PC-9 (cell line): Measurements from ENCODE around the gene PBX2.
"Not testable (repeated sequence)": the region's sequence is repeated elsewhere in the genome, so short reads cannot be mapped to it uniquely, and the experiment has no call there.

Source experiments
- CTCF ChIP-seq: fragments of 200-600 bp; sonication (generic); conservative IDR thresholded peaks from 2 replicates; pipeline ENCODE4 v1.6.1; 2017; ENCODE audit warnings: mixed run types, antibody characterized with exemption, mild to moderate bottlenecking, moderate library complexity
- EZH2 ChIP-seq: fragments of 200-600 bp; sonication (generic); IDR thresholded peaks from 2 replicates; pipeline ENCODE4 v1.8.0; 2017; ENCODE audit warnings: antibody characterized with exemption, low read depth

GRCh38 chr6:32187725-32188380 is 2.1 kb downstream of the PBX2 start:
- not testable (repeated sequence) for TF ChIP-seq EZH2, CTCF
